Suppressor macrophage treated with lipopolysaccharide for 4 hours (primary cell): ENCODE data around the gene C1orf53.

Experiments
- DNase-seq: peaks from one replicate; pipeline ENCODE4 v3.0.0-alpha.2; 2020

The C1orf53 gene

GRCh38 chr1:197908716-197909220 lies 6.3 kb downstream of the C1orf53 start:
- DNase-seq, result no peak

GRCh38 chr1:197909384-197909783 lies 7.0 kb downstream of the C1orf53 start:
- no peak for DNase-seq

- no peak for DNase-seq
These were observed 7.9 kb downstream of the C1orf53 start for GRCh38 chr1:197910120-197910991.

- DNase-seq, result no peak
These were observed 8.9 kb downstream of the C1orf53 start for GRCh38 chr1:197911111-197911856.

- DNase-seq, result no peak
These were observed 9.6 kb downstream of the C1orf53 start for GRCh38 chr1:197911857-197912696.

- no peak for DNase-seq
These were observed 10.5 kb downstream of the C1orf53 start for GRCh38 chr1:197912739-197913494.

GRCh38 chr1:197913495-197914276 lies 11.3 kb downstream of the C1orf53 start:
- no peak for DNase-seq

GRCh38 chr1:197914510-197914909 lies 12.1 kb downstream of the C1orf53 start:
- no peak for DNase-seq

GRCh38 chr1:197915260-197915861 lies 12.9 kb downstream of the C1orf53 start:
- no peak for DNase-seq

- DNase-seq, result peak; percentile 36
These were observed 13.6 kb downstream of the C1orf53 start for GRCh38 chr1:197915862-197916499.

- no peak for DNase-seq
These were observed 14.1 kb downstream of the C1orf53 start for GRCh38 chr1:197916500-197916983.

- no peak for DNase-seq
These were observed 15.6 kb downstream of the C1orf53 start for GRCh38 chr1:197917805-197918651.

- no peak for DNase-seq
These were observed 16.4 kb downstream of the C1orf53 start for GRCh38 chr1:197918807-197919345.

- no peak for DNase-seq
These were observed 17.1 kb downstream of the C1orf53 start for GRCh38 chr1:197919346-197920066.

- no peak for DNase-seq
These were observed 17.6 kb downstream of the C1orf53 start for GRCh38 chr1:197920067-197920396.

- DNase-seq, result no peak
These were observed 18.1 kb downstream of the C1orf53 start for GRCh38 chr1:197920414-197921117.

GRCh38 chr1:197921235-197922069 lies 19.0 kb downstream of the C1orf53 start:
- no peak for DNase-seq
